HEK293T (cell line): ENCODE data around the gene CNTD1.

Experiments
- CTCF ChIA-PET: fragments of 350-600 bp; formaldehyde crosslinking; extraction: SDS; loops from one replicate; lab custom pipeline; 2021; ENCODE audit warnings: antibody characterized with exemption, inconsistent platforms; lab: Yijun Ruan, JAX
- POLR2A ChIA-PET: fragments of 350-600 bp; formaldehyde crosslinking; extraction: SDS; loops from one replicate; lab custom pipeline; 2020; ENCODE audit warnings: antibody characterized with exemption, inconsistent platforms; lab: Yijun Ruan, JAX
- DNase-seq: peaks from one replicate; pipeline ENCODE4 v3.0.0; 2012; ENCODE audit warnings: mixed read lengths; ENCODE audit errors: extremely low spot score
- ARNT ChIP-seq: fragments of 450-650 bp; IDR thresholded peaks from 2 replicates; pipeline ENCODE4 v1.6.1; 2017; ENCODE audit warnings: mild to moderate bottlenecking
- BHLHE40 ChIP-seq: fragments of 450-650 bp; IDR thresholded peaks from 2 replicates; pipeline ENCODE4 v1.6.1; 2016; ENCODE audit warnings: mild to moderate bottlenecking, moderate library complexity, borderline replicate concordance
- CTBP1 ChIP-seq: fragments of 450-650 bp; IDR thresholded peaks from 2 replicates; pipeline ENCODE4 v1.6.1; 2016; ENCODE audit warnings: borderline replicate concordance
- ELF4 ChIP-seq: fragments of 450-650 bp; IDR thresholded peaks from 2 replicates; pipeline ENCODE4 v1.6.1; 2017; ENCODE audit warnings: antibody characterized with exemption
- FOXA1 ChIP-seq: fragments of 450-650 bp; IDR thresholded peaks from 2 replicates; pipeline ENCODE4 v1.6.1; 2016; ENCODE audit warnings: mild to moderate bottlenecking
- FOXK2 ChIP-seq: fragments of 450-650 bp; IDR thresholded peaks from 2 replicates; pipeline ENCODE4 v1.6.1; 2016; ENCODE audit warnings: mild to moderate bottlenecking
- FOXM1 ChIP-seq: fragments of 450-650 bp; IDR thresholded peaks from 2 replicates; pipeline ENCODE4 v1.6.1; 2017; ENCODE audit warnings: mild to moderate bottlenecking, borderline replicate concordance
- HDGF ChIP-seq: fragments of 450-650 bp; IDR thresholded peaks from 2 replicates; pipeline ENCODE4 v1.6.1; 2017; ENCODE audit warnings: antibody characterized with exemption, borderline replicate concordance
- L3MBTL2 ChIP-seq: fragments of 450-650 bp; conservative IDR thresholded peaks from 2 replicates; pipeline ENCODE4 v1.6.1; 2016; ENCODE audit warnings: mild to moderate bottlenecking
- LEF1 ChIP-seq: fragments of 450-650 bp; IDR thresholded peaks from 2 replicates; pipeline ENCODE4 v1.6.1; 2017; ENCODE audit warnings: mild to moderate bottlenecking, borderline replicate concordance
- NFRKB ChIP-seq: fragments of 450-650 bp; IDR thresholded peaks from 2 replicates; pipeline ENCODE4 v1.6.1; 2016; ENCODE audit warnings: mild to moderate bottlenecking, moderate library complexity
- SP1 ChIP-seq: fragments of 450-650 bp; IDR thresholded peaks from 2 replicates; pipeline ENCODE4 v1.6.1; 2017
- SUZ12 ChIP-seq: fragments of 450-650 bp; IDR thresholded peaks from 2 replicates; pipeline ENCODE4 v1.6.1; 2016; ENCODE audit warnings: mild to moderate bottlenecking
- TARDBP ChIP-seq: fragments of 450-650 bp; IDR thresholded peaks from 2 replicates; pipeline ENCODE4 v1.6.1; 2016
- ZNF384 ChIP-seq: fragments of 450-650 bp; IDR thresholded peaks from 2 replicates; pipeline ENCODE4 v1.6.1; 2016
- TF ChIP-seq, protein P1 (sequence below): fragments of 450-650 bp; IDR thresholded peaks from 2 replicates; pipeline ENCODE4 v1.6.1; 2016

The CNTD1 gene

DNA sequence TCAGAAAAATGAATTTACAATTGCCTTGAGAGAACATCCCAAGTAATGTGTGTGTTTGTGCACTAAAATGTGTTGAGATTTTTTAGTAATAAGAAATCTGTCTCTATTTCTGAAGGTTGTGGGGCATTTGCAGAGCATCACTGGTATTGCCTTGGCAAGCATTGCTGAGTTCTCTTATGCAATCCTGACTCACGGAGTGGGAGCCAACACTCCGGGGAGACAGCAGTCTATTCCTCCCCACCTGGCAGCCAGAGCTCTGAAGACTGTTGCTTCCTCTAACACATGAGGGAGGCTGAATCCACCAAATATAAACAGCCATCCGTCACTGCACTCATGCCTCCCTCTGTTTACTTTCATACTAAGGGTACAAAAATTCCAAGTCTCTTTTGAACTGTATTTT lies 10.6 kb downstream of the CNTD1 start:
- ChIA-PET CTCF (no interaction called here), POLR2A (interaction anchor here (0.9 kb wide), 1 partner anchor 15 kb away, joined by 4 read pairs; the partner anchor contains the start of gene BECN1)
- TF ChIP-seq HDGF, result no peak
- no peak for TF ChIP-seq SP1
- TF ChIP-seq FOXM1, result no peak
- TF ChIP-seq, protein P1, sequence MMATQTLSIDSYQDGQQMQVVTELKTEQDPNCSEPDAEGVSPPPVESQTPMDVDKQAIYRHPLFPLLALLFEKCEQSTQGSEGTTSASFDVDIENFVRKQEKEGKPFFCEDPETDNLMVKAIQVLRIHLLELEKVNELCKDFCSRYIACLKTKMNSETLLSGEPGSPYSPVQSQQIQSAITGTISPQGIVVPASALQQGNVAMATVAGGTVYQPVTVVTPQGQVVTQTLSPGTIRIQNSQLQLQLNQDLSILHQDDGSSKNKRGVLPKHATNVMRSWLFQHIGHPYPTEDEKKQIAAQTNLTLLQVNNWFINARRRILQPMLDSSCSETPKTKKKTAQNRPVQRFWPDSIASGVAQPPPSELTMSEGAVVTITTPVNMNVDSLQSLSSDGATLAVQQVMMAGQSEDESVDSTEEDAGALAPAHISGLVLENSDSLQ, result no peak
- no peak for TF ChIP-seq CTBP1
- no peak for TF ChIP-seq ELF4
- no peak for TF ChIP-seq BHLHE40
- no peak for TF ChIP-seq TARDBP
- TF ChIP-seq LEF1, result no peak
- no peak for TF ChIP-seq SUZ12
- no peak for TF ChIP-seq L3MBTL2
- TF ChIP-seq FOXK2, result no peak
- TF ChIP-seq ZNF384, result no peak
- TF ChIP-seq ARNT, result no peak
- TF ChIP-seq NFRKB, result no peak
- no peak for DNase-seq

DNA sequence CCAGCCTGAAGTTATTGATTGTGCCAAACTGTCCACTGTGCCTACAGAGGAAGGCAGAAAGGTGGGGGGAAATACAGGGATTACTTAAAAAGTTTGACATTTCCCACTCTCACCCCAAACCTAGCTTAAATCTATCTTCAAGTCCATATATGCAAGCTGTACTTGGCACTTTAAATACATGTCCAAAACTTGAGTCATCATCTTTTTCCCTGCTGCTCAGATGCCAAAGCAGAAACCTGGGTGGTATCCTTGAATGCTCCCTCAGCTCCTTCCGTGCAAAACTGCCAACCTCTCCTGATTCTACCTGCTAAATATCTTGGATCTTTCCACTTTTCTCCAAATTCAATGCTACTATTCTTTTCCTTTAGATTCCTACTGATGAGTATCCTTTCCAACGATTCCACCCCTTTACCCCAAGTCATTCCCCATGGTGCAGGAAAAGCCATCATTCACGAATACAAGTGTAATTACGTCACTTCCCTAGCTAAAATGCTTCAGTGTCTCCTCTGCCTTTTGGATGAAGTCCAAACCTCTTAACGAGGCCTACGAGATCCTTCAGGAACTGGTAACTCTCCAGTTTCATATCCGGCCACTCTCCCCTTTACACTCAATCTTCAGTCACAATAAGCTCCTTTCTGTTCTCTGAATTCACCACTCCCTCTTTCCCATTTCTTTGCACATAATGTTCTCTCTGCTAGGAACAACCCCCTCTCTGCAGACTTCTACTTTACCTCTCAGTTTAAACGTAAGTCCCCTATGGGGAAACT lies 16.2 kb downstream of the CNTD1 start:
- DNase-seq, result no peak
- TF ChIP-seq L3MBTL2 (no peak), SP1 (no peak), BHLHE40 (no peak), SUZ12 (no peak), ARNT (no peak), HDGF (no peak), FOXM1 (no peak)
- CTCF ChIA-PET, result interaction anchor here (0.6 to 1.4 kb wide), 4 partner anchors 8 to 125 kb away, joined by 3 to 5 read pairs (median 4); no protein-coding TSS in a partner anchor
- POLR2A ChIA-PET, result interaction anchor here (0.9 to 1.4 kb wide), 4 partner anchors 9 to 279 kb away, joined by 4 to 5 read pairs (median 4); partner anchors contain the start of genes BECN1 and NAGLU

DNA sequence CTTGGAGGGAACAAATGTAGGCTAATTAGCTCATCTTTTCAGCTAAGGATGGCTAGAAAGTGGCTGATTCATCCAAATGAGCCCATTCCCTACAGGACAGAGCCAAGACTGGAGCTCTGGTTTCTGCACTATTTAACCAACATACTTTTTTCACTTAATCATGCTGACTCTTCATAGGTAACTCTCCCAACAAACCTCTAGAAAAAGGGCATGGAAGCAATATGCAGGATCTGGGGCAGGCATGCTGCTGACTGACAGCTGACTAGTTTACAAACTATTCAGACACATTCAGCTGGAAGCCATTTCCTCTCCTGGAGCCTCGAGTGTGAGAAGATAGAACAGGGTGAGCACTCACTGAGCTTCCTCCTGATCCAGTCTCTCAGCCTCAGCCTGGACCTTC lies 19.2 kb downstream of the CNTD1 start:
- ChIA-PET POLR2A (interaction anchor here (0.8 kb wide), 1 partner anchor 16 kb away, joined by 3 read pairs; no protein-coding TSS in a partner anchor), CTCF (interaction anchor here (1.4 kb wide), 1 partner anchor 111 kb away, joined by 3 read pairs; no protein-coding TSS in a partner anchor)
- TF ChIP-seq FOXM1, result no peak
- no peak for TF ChIP-seq SP1
- TF ChIP-seq, protein P1, result no peak
- TF ChIP-seq L3MBTL2, result no peak
- no peak for TF ChIP-seq TARDBP
- TF ChIP-seq HDGF, result no peak
- TF ChIP-seq ELF4, result no peak
- no peak for TF ChIP-seq SUZ12
- no peak for TF ChIP-seq BHLHE40
- no peak for TF ChIP-seq LEF1
- no peak for TF ChIP-seq NFRKB
- TF ChIP-seq ARNT, result no peak
- no peak for TF ChIP-seq FOXA1
- no peak for TF ChIP-seq FOXK2
- TF ChIP-seq ZNF384, result no peak
- no peak for TF ChIP-seq CTBP1
- no peak for DNase-seq

DNA sequence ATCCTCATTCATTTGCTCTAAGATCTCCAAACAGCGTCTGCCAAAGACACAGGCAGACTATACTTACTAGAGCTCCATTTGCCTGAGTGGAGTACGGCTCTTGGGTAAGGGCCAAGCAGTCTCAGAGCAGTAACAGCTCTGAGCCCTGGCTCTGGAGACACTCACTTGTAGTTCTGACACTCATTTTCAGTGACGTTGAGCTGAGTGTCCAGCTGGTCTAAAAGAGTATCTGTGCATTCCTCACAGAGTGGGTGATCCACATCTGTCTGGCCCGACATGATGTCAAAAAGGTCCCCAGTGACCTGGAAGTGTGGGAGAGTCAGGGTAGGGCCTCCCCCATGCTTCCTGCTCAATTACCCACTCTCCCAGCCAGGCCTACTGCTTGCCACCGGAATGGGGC lies 19.7 kb downstream of the CNTD1 start:
- POLR2A ChIA-PET, result interaction anchor here (0.8 to 2.5 kb wide), 2 partner anchors 15 kb away, joined by 3 to 12 read pairs; partner anchors contain the start of gene PSME3
- TF ChIP-seq ZNF384 (no peak), ELF4 (no peak), LEF1 (no peak), L3MBTL2 (no peak), CTBP1 (no peak), FOXA1 (no peak), SP1 (no peak), HDGF (no peak), SUZ12 (no peak), TARDBP (no peak), BHLHE40 (no peak), ARNT (no peak), FOXM1 (no peak), FOXK2 (no peak), NFRKB (no peak)
- TF ChIP-seq, protein P1, result no peak
- DNase-seq, result no peak
- CTCF ChIA-PET, result interaction anchor here (1.4 kb wide), 1 partner anchor 111 kb away, joined by 3 read pairs; no protein-coding TSS in a partner anchor

DNA sequence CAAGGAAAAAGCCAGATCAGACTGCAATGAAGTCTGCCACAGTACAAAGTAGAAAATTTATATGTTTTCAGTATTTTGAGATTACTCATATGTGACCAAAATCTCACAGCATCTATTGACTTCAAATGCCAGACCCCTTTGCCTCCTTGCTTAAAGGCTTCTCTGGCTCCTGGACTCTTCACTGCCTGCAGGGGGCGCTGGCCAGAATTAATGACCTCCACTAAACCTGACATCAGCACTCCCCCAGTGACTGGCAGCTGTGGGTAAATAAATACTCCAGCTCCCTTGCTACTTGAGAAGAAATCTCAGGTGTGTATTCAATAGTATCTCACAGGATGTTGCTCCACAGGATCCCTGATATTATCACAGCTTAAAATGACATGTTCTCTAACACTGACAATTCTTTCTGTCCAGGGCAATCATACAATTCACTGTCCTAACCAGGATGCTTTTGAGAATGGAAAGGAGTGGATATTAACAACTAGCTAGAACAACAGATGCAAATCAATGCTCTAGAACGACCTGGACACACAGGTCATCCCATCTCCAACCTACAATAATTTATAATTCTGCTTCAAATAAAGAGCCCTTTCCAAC lies 21.4 kb downstream of the CNTD1 start:
- TF ChIP-seq, protein P1, result peak; percentile 92
- TF ChIP-seq TARDBP, result no peak
- peak; percentile 74 for DNase-seq
- ChIA-PET POLR2A (interaction anchor here (1.0 to 2.5 kb wide), 3 partner anchors 13 to 178 kb away, joined by 4 to 12 read pairs (median 4); partner anchors contain the start of genes PSME3 and VPS25), CTCF (interaction anchor here (0.6 to 1.2 kb wide), 7 partner anchors 8 to 1518 kb away, joined by 3 to 7 read pairs (median 4); no protein-coding TSS in a partner anchor)
